NCI-H2107 treated with DMSO at 0.1 percent for 48 hours (cell line): ENCODE results near the gene NBAS.
A peak's percentile ranks its signal among the peaks of the same experiment; 100 is the strongest.
"Not testable (repeated sequence)": the region's sequence is repeated elsewhere in the genome, so short reads cannot be mapped to it uniquely, and the experiment has no call there.

Experiments
- DNase-seq: peaks from one replicate; lab custom pipeline; 2025; ENCODE audit not compliant: unreplicated experiment; lab: John Stamatoyannopoulos, UW

NBAS gene

DNA sequence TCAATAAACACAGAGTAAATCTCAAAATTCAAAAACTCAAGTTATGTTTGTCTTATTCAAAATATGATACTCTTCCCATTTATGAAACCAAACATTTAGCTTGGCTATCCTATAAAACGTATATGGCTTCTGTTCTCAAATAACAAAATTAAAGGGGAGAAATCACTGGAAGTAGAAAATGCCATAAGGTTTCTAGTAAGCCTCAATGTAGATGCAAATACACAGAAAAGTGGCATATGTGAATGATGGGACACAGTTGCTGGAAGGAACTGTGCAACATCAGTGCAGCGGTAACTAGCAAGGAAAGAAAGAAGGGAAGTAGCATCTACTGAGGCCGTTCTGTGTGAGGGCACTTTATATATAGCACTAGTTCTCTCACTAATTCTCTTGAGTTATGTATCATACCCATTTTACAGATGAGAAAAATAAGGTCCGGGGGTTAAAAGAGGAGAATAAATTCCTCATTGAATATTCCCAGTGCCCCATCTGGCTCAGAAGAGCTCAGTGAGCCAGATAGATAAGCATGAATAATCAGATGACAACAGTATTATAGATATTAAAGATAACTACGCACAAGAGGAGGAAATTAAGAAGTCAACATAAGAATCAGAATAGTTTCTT lies 27.2 kb downstream of the NBAS start:
- DNase-seq, result no peak

DNA sequence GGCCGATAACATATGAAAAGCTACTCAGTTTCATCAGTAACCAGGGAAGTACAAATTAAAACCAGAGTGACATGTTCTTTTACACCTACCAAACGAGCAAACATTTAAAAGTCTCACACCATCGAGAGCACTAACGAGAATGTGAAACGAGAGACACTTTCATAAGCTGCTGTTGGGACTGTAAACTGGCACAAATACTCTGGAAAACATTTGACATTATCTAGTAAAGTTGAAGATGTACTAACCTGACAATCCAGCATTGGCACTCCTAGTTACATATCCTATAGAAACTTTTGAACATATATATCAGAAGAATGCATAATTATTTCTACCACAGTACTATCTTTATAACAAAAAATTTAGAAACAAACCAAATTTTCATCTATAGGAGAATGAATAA lies 28.1 kb downstream of the NBAS start:
- no peak for DNase-seq

- no peak for DNase-seq
These were observed 29.9 kb downstream of the NBAS start for GRCh38 chr2:15531095-15531854.

GRCh38 chr2:15527074-15527739 lies 33.9 kb downstream of the NBAS start:
- no peak for DNase-seq

DNA sequence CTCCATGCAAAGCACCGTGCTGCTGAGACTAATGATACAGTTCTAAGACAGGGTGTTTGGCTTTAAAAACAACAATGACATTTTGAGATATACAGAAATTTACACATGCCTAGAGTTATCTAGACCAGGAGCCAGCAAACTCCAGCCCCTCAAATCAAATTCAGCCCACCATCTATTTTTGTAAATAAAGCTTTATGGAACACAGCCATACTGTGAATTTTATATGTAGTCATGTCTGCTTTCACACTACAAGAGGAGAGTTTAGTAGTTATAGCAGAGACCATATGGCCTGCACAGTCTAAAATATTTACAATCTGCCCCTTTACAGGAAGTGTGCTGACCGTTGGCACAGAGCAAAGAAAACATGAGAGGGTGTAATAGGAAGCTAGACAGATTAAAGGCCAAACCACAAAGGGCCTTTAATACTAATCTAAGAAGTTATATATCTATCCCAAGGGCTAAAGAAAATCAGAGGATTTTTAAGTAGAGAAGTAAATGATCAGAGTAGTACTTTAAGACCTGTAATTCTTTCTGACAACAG lies 39.4 kb downstream of the NBAS start:
- DNase-seq, result no peak

GRCh38 chr2:15520346-15520745 lies 40.8 kb downstream of the NBAS start:
- no peak for DNase-seq

DNA sequence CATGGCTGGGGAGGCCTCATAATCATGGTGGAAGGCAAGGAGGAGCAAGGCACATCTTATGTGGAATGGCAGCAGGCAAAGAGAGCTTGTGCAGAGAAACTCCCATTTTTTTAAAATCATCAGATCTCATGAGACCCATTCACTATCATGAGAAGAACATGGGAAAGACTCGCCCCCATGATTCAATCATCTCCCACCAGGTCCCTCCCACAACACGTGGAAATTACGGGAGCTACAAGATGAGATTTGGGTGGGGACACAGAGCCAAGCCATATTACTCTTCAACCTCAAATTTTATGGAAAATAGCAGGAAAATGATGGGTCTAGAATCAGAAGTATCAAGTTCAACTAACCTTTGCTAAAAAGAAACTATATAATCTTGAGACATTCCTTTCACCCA lies 42.4 kb downstream of the NBAS start:
- not testable (repeated sequence) for DNase-seq

- no peak for DNase-seq
These were observed 43.3 kb downstream of the NBAS start for GRCh38 chr2:15517793-15518192.

- DNase-seq, result peak; percentile 18
These were observed 49.4 kb downstream of the NBAS start for GRCh38 chr2:15511686-15512085.

- DNase-seq, result no peak
These were observed 50.6 kb downstream of the NBAS start for GRCh38 chr2:15510552-15510951.

DNA sequence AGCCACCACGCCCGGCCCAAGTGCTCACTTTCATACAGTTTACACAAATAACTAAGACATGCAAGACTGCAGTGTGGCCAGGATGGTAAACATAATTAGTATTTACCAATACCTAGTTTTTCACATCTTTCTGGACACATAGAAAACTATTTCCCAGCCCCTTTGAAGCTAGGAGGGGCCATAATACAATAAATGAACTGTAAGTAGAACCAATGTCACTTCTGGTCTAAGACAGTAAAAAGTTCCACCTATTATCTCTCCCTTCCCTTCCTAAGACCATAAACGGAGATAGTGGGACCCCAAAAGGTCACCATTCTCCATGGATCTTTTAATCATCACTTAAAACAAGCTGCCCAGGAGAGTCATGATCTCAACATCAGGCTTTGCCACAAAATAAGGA lies 51.0 kb downstream of the NBAS start:
- no peak for DNase-seq

- DNase-seq, result no peak
These were observed 53.4 kb downstream of the NBAS start for GRCh38 chr2:15507697-15508096.

GRCh38 chr2:15507061-15507460 lies 54.1 kb downstream of the NBAS start:
- no peak for DNase-seq

DNA sequence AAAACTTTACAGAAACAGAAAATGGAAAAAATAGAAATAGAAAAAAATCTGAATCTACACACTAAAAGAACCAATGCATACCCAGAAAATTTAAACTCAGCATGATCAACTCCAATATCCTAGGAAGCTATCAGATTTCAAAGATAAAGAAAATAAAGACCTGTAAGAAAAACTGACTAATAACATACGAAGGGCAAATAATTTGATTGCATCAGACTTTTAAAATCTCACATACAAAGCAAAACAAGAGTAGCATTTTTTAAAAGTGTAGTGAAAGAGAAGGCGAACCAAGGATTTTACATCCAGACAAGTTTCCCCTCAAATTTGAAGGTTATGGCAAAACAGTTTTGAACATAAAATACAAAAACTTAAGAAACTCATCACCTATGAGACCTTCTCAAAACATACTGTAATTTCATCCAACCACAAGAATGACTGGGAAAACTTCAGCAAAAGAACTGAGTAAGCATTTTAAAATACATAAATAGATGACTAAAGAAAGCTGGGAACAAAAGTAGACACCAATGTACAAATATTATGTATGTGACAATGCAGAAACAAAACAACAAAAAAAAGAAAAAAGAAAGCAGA lies 54.8 kb downstream of the NBAS start:
- DNase-seq, result no peak

GRCh38 chr2:15504882-15505663 lies 56.1 kb downstream of the NBAS start:
- no peak for DNase-seq

DNA sequence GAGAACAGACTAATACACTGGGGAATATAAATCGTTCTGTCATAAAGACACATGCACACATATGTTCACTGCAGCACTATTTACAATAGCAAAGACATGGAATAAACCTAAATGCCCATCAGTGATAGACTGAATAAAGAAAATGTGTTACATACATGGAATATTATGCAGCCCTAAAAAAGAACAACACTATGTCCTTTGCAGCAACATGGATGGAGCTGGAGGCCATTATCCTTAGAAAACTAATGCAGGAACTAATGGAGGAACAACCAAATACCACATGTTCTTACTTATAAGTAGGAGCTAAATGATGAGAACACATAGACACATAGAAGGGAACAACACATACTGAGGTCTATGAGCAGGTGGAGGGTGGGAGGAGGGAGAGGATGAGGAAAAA lies 61.9 kb downstream of the NBAS start:
- DNase-seq, result not testable (repeated sequence)

DNA sequence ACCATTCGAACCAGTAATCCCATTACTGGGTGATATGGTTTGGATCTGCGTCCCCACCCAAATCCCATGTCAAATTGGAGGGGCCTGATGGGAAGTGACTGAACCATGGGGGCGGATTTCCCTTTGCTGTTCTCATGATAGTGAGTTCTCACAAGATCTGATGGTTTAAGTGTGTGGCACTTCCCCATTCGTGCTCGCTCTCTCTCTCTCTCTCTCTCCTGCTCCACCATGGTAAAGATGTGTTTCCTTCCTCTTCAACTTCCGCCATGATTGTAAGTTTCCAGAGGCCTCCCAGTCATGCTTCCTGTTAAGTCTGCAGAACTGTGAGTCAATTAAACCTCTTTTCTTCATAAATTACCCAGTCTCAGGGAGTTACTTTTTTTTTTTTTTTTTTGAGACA lies 62.6 kb downstream of the NBAS start:
- no peak for DNase-seq

- no peak for DNase-seq
These were observed 66.3 kb downstream of the NBAS start for GRCh38 chr2:15494877-15495276.

GRCh38 chr2:15492773-15493325 lies 68.3 kb downstream of the NBAS start:
- DNase-seq, result no peak

DNA sequence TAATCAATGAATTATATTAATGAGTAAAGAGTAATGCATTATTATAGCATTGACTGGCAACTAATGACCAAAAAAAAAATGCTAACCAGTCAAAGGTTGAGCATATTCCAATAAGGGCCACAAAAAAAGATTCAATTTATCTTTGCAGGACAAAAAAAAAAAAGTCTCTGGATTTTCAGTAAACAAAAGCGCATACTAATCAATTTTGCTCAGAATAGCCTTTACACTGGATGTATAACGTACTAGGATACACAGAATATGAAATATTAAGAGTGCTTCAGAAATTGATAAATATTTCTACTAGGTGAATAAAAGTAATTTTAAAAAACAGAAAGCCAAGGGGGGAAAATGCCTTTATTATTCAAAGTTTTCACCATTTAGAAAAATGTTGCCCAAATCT lies 74.4 kb downstream of the NBAS start:
- no peak for DNase-seq

DNA sequence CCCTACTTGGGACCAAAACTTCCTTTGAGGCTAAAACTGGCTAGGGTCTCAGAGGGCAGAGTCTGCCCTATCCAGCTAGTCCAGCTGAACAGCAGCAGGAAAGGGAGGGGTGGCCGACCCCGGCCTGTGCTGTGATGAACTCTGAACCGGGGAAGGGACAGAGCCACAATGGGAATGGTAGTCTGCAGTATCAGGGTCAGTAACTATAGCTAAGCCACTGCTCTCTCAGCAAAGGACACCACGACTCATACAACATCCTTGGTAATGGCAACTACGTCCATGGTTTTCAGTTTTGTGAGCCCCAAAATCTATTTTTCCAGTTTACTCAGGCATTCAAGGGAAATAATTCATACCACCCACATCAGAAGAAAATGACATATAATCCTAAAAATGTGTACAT lies 75.2 kb downstream of the NBAS start:
- DNase-seq, result no peak
